ENCODE data around the gene KIF23. TPM values are rescaled to one million over a fixed set of nuclear protein-coding genes. Genes with fewer than 3 reads are reported as not detected.

KIF23 gene
- polyA plus RNA-seq, 1 donor (not counting 4 experiments of a cell fraction or from before 2014, with no cell fraction given): 28.8 TPM

DNA sequence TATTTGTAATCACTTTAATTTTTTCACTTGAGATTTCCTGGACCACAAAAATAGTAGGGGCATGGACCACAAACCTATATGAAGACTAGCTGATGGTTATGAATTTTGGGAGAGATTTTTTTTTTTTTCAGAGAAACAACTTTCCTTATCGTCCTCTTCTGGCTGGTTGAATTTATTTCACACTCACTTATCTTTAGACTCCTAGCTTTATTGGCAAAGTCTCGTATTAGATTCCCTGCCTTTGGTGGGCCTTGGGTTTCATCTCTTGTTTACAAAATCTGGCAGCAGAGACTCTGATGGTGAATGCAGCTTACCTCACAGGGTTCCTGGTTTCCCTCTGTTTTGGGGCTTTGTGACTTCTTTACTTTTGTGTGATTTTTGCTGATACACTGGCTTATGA is 44.5 kb upstream of the KIF23 start:
- FAIRE-seq: no peak

DNA sequence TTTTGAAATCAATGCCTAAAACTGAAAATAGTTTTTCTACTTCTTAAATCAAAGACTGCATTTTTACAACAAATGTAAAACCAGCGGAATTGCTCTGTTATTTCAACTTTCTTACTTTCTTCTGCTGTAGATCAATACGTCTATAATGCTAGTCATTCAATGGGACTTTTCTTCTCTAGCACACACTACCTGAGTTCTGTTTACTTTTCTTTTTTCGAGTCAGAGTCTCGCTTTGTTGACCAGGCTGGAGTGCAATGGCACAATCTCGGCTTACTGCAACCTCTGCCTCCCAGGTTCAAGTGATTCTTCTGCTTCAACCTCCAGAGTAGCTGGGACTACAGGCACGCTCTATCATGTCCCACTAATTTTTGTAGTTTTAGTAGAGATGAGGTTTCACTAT is 40.7 kb upstream of the KIF23 start:
- DNase-seq (ENCODE audit: low read depth, low spot score) (no peak), FAIRE-seq (no peak)
- Histone ChIP-seq H3K9me3 (ENCODE audit: control insufficient read depth, low read depth, low read length) (no peaks in the 10 kb centered on the region), H3K4me2 (ENCODE audit: control insufficient read depth, extremely low read depth, insufficient read depth, low read depth, low read length) (no peak overlapping the region), H3K36me3 (ENCODE audit: control insufficient read depth in 2 of 2, extremely low read depth in 1 of 2, insufficient read depth in 2 of 2, low read length in 2 of 2) (no peaks in the 10 kb centered on the region), H3K9me1 (ENCODE audit: control insufficient read depth, extremely low read depth, insufficient read depth, low read length) (no peaks in the 10 kb centered on the region), H3K4me3 (ENCODE audit: control insufficient read depth in 2 of 3, extremely low read depth in 1 of 3, insufficient read depth in 2 of 3, low read depth in 1 of 3, low read length in 3 of 3) (no peak overlapping the region), H3K4me1 (ENCODE audit: control insufficient read depth, extremely low read depth, insufficient read depth, low read length) (no peaks in the 10 kb centered on the region), H3K79me2 (ENCODE audit: control insufficient read depth, insufficient read depth, low read length) (no peaks in the 10 kb centered on the region), H3K27me3 (ENCODE audit: control insufficient read depth, extremely low read depth, insufficient read depth, low read length) (peaks cover 6% of the 10 kb centered on the region), H3K27ac (ENCODE audit: control insufficient read depth, insufficient read depth, low read length) (no peak overlapping the region), H2AFZ (ENCODE audit: control insufficient read depth, low read length) (no peak overlapping the region), H4K20me1 (ENCODE audit: control insufficient read depth, extremely low read depth, insufficient read depth, low read length) (no peaks in the 10 kb centered on the region), H3K9ac (ENCODE audit: control insufficient read depth, extremely low read depth, insufficient read depth, low read length) (no peak overlapping the region)
- dilution Hi-C loops (cut with MboI; ENCODE audit: extremely low pct_ligation_motif_present, low sequenced_read_pairs): no loop called here
- no peak for TF ChIP-seq EZH2 (IDR thresholded peaks at IDR 0.05; ENCODE audit: low read length)
- TF ChIP-seq, protein P1, sequence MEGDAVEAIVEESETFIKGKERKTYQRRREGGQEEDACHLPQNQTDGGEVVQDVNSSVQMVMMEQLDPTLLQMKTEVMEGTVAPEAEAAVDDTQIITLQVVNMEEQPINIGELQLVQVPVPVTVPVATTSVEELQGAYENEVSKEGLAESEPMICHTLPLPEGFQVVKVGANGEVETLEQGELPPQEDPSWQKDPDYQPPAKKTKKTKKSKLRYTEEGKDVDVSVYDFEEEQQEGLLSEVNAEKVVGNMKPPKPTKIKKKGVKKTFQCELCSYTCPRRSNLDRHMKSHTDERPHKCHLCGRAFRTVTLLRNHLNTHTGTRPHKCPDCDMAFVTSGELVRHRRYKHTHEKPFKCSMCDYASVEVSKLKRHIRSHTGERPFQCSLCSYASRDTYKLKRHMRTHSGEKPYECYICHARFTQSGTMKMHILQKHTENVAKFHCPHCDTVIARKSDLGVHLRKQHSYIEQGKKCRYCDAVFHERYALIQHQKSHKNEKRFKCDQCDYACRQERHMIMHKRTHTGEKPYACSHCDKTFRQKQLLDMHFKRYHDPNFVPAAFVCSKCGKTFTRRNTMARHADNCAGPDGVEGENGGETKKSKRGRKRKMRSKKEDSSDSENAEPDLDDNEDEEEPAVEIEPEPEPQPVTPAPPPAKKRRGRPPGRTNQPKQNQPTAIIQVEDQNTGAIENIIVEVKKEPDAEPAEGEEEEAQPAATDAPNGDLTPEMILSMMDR (optimal IDR thresholded peaks at IDR 0.05 in 1 of 3, IDR thresholded peaks at IDR 0.05 in 1 of 3, conservative IDR thresholded peaks at IDR 0.05 in 1 of 3; ENCODE audit: extremely low read depth in 1 of 3, insufficient read depth in 2 of 3, low read length in 3 of 3): no peak

More for the DNA sequence above, 44.5 kb upstream of the KIF23 start:
- Histone ChIP-seq H3K9ac (ENCODE audit: control insufficient read depth, extremely low read depth, insufficient read depth, low read length) (no peak overlapping the region), H3K9me3 (ENCODE audit: control insufficient read depth, low read depth, low read length) (no peaks in the 10 kb centered on the region), H3K27ac (ENCODE audit: control insufficient read depth, insufficient read depth, low read length) (no peak overlapping the region), H4K20me1 (ENCODE audit: control insufficient read depth, extremely low read depth, insufficient read depth, low read length) (no peaks in the 10 kb centered on the region), H3K4me2 (ENCODE audit: control insufficient read depth, extremely low read depth, insufficient read depth, low read depth, low read length) (no peak overlapping the region), H3K79me2 (ENCODE audit: control insufficient read depth, insufficient read depth, low read length) (no peaks in the 10 kb centered on the region), H3K36me3 (ENCODE audit: control insufficient read depth in 2 of 2, extremely low read depth in 1 of 2, insufficient read depth in 2 of 2, low read length in 2 of 2) (no peaks in the 10 kb centered on the region), H3K4me3 (ENCODE audit: control insufficient read depth in 2 of 3, extremely low read depth in 1 of 3, insufficient read depth in 2 of 3, low read depth in 1 of 3, low read length in 3 of 3) (no peak overlapping the region), H2AFZ (ENCODE audit: control insufficient read depth, low read length) (no peak overlapping the region), H3K27me3 (ENCODE audit: control insufficient read depth, extremely low read depth, insufficient read depth, low read length) (no peaks in the 10 kb centered on the region), H3K4me1 (ENCODE audit: control insufficient read depth, extremely low read depth, insufficient read depth, low read length) (no peaks in the 10 kb centered on the region), H3K9me1 (ENCODE audit: control insufficient read depth, extremely low read depth, insufficient read depth, low read length) (no peaks in the 10 kb centered on the region)
- no peak for DNase-seq (ENCODE audit: low read depth, low spot score)
- TF ChIP-seq, protein P1 (optimal IDR thresholded peaks at IDR 0.05 in 1 of 3, IDR thresholded peaks at IDR 0.05 in 1 of 3, conservative IDR thresholded peaks at IDR 0.05 in 1 of 3; ENCODE audit: extremely low read depth in 1 of 3, insufficient read depth in 2 of 3, low read length in 3 of 3): no peak
- TF ChIP-seq EZH2 (IDR thresholded peaks at IDR 0.05; ENCODE audit: low read length): no peak
- dilution Hi-C loops (cut with MboI; ENCODE audit: extremely low pct_ligation_motif_present, low sequenced_read_pairs): no loop called here
